CD14-positive monocyte (primary cell): Measurements from ENCODE around the gene WIPF3. TPM values are rescaled to one million over a fixed set of nuclear protein-coding genes. Genes with fewer than 3 reads are reported as not detected.

Experiments used
- DNase-seq, 3 donors: peaks; one replicate each; pipeline ENCODE4 v3.0.0-alpha.2; 2011 to 2022
- H2AFZ ChIP-seq: 2 replicates; pipeline ENCODE4 v1.6.0; 2012; ENCODE audit warnings: mild to moderate bottlenecking, low read depth, low read length, inconsistent platforms; ENCODE audit not compliant: insufficient read depth, poor library complexity, severe bottlenecking
- H3K27ac ChIP-seq, 2 donors: 1 replicate in 1 of 2; 2 replicates in 1 of 2; pipeline ENCODE4 v1.5.1; 2012 to 2013; ENCODE audit warnings: low read length in 2 of 2, control low read depth in 1 of 2, inconsistent platforms in 1 of 2, low read depth in 1 of 2, mild to moderate bottlenecking in 1 of 2
- H3K27me3 ChIP-seq, 2 donors: one replicate each; pipeline versions ENCODE4 v1.6.0 to v1.6.1; 2011 to 2013; ENCODE audit warnings: low read length in 2 of 2; ENCODE audit not compliant: control insufficient read depth in 2 of 2, insufficient read depth in 2 of 2
- H3K36me3 ChIP-seq, 2 donors: replicated peaks in 1 of 2; 1 replicate in 1 of 2; 2 replicates in 1 of 2; pipeline versions ENCODE4 v1.5.1 to v1.6.1; 2012 to 2013; ENCODE audit warnings: low read length in 2 of 2, control low read depth in 1 of 2, inconsistent platforms in 1 of 2, mild to moderate bottlenecking in 1 of 2; ENCODE audit not compliant: insufficient read depth in 2 of 2, control insufficient read depth in 1 of 2
- H3K4me1 ChIP-seq, 2 donors: 1 replicate in 1 of 2; 2 replicates in 1 of 2; pipeline versions ENCODE4 v1.5.1 to v1.6.1; 2012 to 2013; ENCODE audit warnings: low read length in 2 of 2, control low read depth in 1 of 2, inconsistent platforms in 1 of 2, mild to moderate bottlenecking in 1 of 2, moderate library complexity in 1 of 2; ENCODE audit not compliant: insufficient read depth in 2 of 2, control insufficient read depth in 1 of 2
- H3K4me2 ChIP-seq: replicated peaks from 2 replicates; pipeline ENCODE3; 2012; ENCODE audit warnings: low read length, moderate library complexity, mild to moderate bottlenecking; ENCODE audit not compliant: poor library complexity, severe bottlenecking; ENCODE audit errors: extremely low read depth
- H3K4me3 ChIP-seq, 3 experiments: fragments of 200-600 bp in 1 of 3; sonication (generic) in 1 of 3; replicated peaks in 1 of 3; 1 replicate in 2 of 3; 2 replicates in 1 of 3; pipeline ENCODE4 v1.5.1; 2011 to 2013; ENCODE audit warnings: low read length in 3 of 3, mild to moderate bottlenecking in 3 of 3, control low read depth in 2 of 3, low read depth in 2 of 3, inconsistent platforms in 1 of 3, moderate library complexity in 1 of 3
- H3K79me2 ChIP-seq: 2 replicates; pipeline ENCODE4 v1.6.0; 2012; ENCODE audit warnings: mild to moderate bottlenecking, control low read depth, inconsistent platforms, low read length, moderate library complexity; ENCODE audit not compliant: insufficient read depth
- H3K9ac ChIP-seq: 2 replicates; pipeline ENCODE4 v1.6.0; 2017; ENCODE audit warnings: low read length, mild to moderate bottlenecking; ENCODE audit not compliant: insufficient read depth, poor library complexity, severe bottlenecking
- H3K9me3 ChIP-seq, 2 donors: replicated peaks in 1 of 2; 1 replicate in 1 of 2; 2 replicates in 1 of 2; pipeline versions ENCODE4 v1.5.1 to v1.6.1; 2012 to 2013; ENCODE audit warnings: low read length in 2 of 2, control low read depth in 1 of 2; ENCODE audit not compliant: control insufficient read depth in 1 of 2, insufficient read depth in 1 of 2
- H4K20me1 ChIP-seq: 2 replicates; pipeline ENCODE4 v1.6.0; 2012; ENCODE audit warnings: mild to moderate bottlenecking, low read length, control low read depth, moderate library complexity; ENCODE audit not compliant: insufficient read depth
- H3K27ac Mint-ChIP-seq, 7 donors: one replicate each; pipeline ENCODE4 v1.8.0; 2020; ENCODE audit warnings: mild to moderate bottlenecking in 7 of 7, mixed read lengths in 7 of 7, moderate library complexity in 6 of 7, inconsistent platforms in 2 of 7
- H3K27me3 Mint-ChIP-seq, 3 donors: one replicate each; pipeline ENCODE4 v1.8.0; 2021 to 2022; ENCODE audit warnings: low read depth in 3 of 3, mild to moderate bottlenecking in 3 of 3, mixed read lengths in 3 of 3, moderate library complexity in 3 of 3, inconsistent platforms in 1 of 3
- H3K36me3 Mint-ChIP-seq, 2 donors: one replicate each; pipeline ENCODE4 v1.8.0; 2020; ENCODE audit warnings: mixed read lengths in 2 of 2, inconsistent platforms in 1 of 2, mild to moderate bottlenecking in 1 of 2
- H3K4me1 Mint-ChIP-seq: one replicate; pipeline ENCODE4 v1.8.0; 2020; ENCODE audit warnings: mild to moderate bottlenecking, mixed read lengths
- H3K4me3 Mint-ChIP-seq, 2 donors: one replicate each; pipeline ENCODE4 v1.8.0; 2020; ENCODE audit warnings: mild to moderate bottlenecking in 2 of 2, mixed read lengths in 2 of 2, moderate library complexity in 1 of 2
- H3K9me3 Mint-ChIP-seq, 7 donors: one replicate each; pipeline ENCODE4 v1.8.0; 2020 to 2022; ENCODE audit warnings: mixed read lengths in 7 of 7, mild to moderate bottlenecking in 6 of 7, moderate library complexity in 6 of 7, inconsistent platforms in 2 of 7
- CTCF ChIP-seq: fragments of 200-600 bp; IDR thresholded peaks from one replicate; pipeline ENCODE4 v1.8.0; 2022; ENCODE audit warnings: antibody characterized with exemption, mild to moderate bottlenecking
- WGBS: methylation state at CpG from one replicate; pipeline ENCODE4 v1.1.5; 2013; ENCODE audit warnings: missing lambda C conversion rate; ENCODE audit not compliant: insufficient coverage; 5-methylcytosine and 5-hydroxymethylcytosine counted together
- intact Hi-C, 2 donors: fragments of 100-400 bp; cut with micrococcal nuclease; formaldehyde crosslinking; loops; one replicate each; pipeline versions ENCODE4 v1.15.0 to v1.15.1; 2023
- polyA plus RNA-seq, 3 donors: library from polyadenylated mRNA; depleted of rRNA in 1 of 3; unstranded in 2 of 3; stranded (reverse) in 1 of 3; fragments of 300-500 nt in 2 of 3; fragments of >200 nt in 1 of 3; fragmentation: Illumina TruSeq in 2 of 3; gene quantifications; 1 replicate in 2 of 3; 2 replicates in 1 of 3; pipeline ENCODE4 v1.2.3, GENCODE V29; 2012 to 2021

The WIPF3 gene
- polyA plus RNA-seq, 3 donors, result not detected

GRCh38 chr7:29881724-29882123 is 75.4 kb downstream of the WIPF3 start:
- Histone ChIP-seq H2AFZ (no peak overlapping the region), H3K79me2 (no peaks in the 10 kb centered on the region), H3K36me3 (no peaks in the 10 kb centered on the region), H4K20me1 (no peaks in the 10 kb centered on the region), H3K9me3 (no peaks in the 10 kb centered on the region), H3K4me2 (no peak overlapping the region), H3K27me3 (peaks cover 4 to 20% of the 10 kb centered on the region in 2 donors), H3K4me1 (peaks cover 0 to 2% of the 10 kb centered on the region in 2 donors), H3K27ac (no peak overlapping the region), H3K9ac (no peak overlapping the region), H3K4me3 (no peak overlapping the region)
- Mint-ChIP-seq H3K4me1 (peaks cover 20% of the 10 kb centered on the region), H3K27ac (no peak overlapping the region), H3K4me3 (no peak overlapping the region), H3K36me3 (peaks cover 0 to 2% of the 10 kb centered on the region in 2 donors), H3K27me3 (peaks cover 22 to 28% (median 23%) of the 10 kb centered on the region in 3 donors), H3K9me3 (no peaks in the 10 kb centered on the region)
- DNase-seq, result no peak
- intact Hi-C loops, result loop anchor here in 1 of 2 donors (10.0 kb wide), 1 partner anchor 183 kb away; no protein-coding TSS in a partner anchor
- TF ChIP-seq CTCF, result no peak
- WGBS, result 82% methylated on average over 4 of the region's 7 CpGs

GRCh38 chr7:29882481-29882880 is 76.2 kb downstream of the WIPF3 start:
- H3K36me3 Mint-ChIP-seq, result peaks cover 0 to 2% of the 10 kb centered on the region in 2 donors
- Histone ChIP-seq H3K27me3 (peaks cover 4 to 20% of the 10 kb centered on the region in 2 donors), H3K4me2 (no peak overlapping the region), H4K20me1 (no peaks in the 10 kb centered on the region), H3K79me2 (no peaks in the 10 kb centered on the region), H3K4me3 (no peak overlapping the region), H3K9ac (no peak overlapping the region), H2AFZ (no peak overlapping the region), H3K9me3 (no peaks in the 10 kb centered on the region), H3K36me3 (no peaks in the 10 kb centered on the region), H3K4me1 (peaks cover 0 to 2% of the 10 kb centered on the region in 2 donors), H3K27ac (no peak overlapping the region)
- H3K27ac Mint-ChIP-seq, result no peak overlapping the region
- no peak for DNase-seq
- WGBS, result 100% methylated on average over 1 of the region's 1 CpG
- intact Hi-C loops, result loop anchor here in 1 of 2 donors (10.0 kb wide), 1 partner anchor 182 kb away; no protein-coding TSS in a partner anchor
- no peaks in the 10 kb centered on the region for H3K9me3 Mint-ChIP-seq
- no peak overlapping the region for H3K4me3 Mint-ChIP-seq
- no peak for TF ChIP-seq CTCF
- peaks cover 20% of the 10 kb centered on the region for H3K4me1 Mint-ChIP-seq
- peaks cover 23 to 28% (median 24%) of the 10 kb centered on the region in 3 donors for H3K27me3 Mint-ChIP-seq
